CD8-positive, alpha-beta memory T cell (primary cell): ENCODE measurements around the gene TADA1. TPM values are rescaled to one million over a fixed set of nuclear protein-coding genes. Genes with fewer than 3 reads are reported as not detected.

ENCODE experiments used
- CTCF ChIA-PET: fragments of 350-600 bp; sonication (Branson Sonifier 250); formaldehyde crosslinking; loops from one replicate; lab custom pipeline; 2021; ENCODE audit warnings: antibody characterized with exemption; lab: Charles Lee
- POLR2A ChIA-PET: fragments of 350-600 bp; sonication (Branson Sonifier 250); formaldehyde crosslinking; loops from one replicate; lab custom pipeline; 2021; ENCODE audit warnings: antibody characterized with exemption; lab: Charles Lee
- DNase-seq, 5 donors: peaks; one replicate each; pipeline versions ENCODE4 v3.0.0 to v3.0.0-alpha.2; 2020 to 2022; ENCODE audit warnings: mixed read lengths in 1 of 5
- H3K27ac ChIP-seq: one replicate; pipeline ENCODE4 v1.7.0; 2013; ENCODE audit warnings: low read depth, mild to moderate bottlenecking, low read length, moderate library complexity
- H3K27me3 ChIP-seq: 2 replicates; pipeline ENCODE4 v1.7.0; 2013; ENCODE audit warnings: low read length, mild to moderate bottlenecking; ENCODE audit not compliant: insufficient read depth, poor library complexity, severe bottlenecking
- H3K36me3 ChIP-seq: 2 replicates; pipeline ENCODE4 v1.7.0; 2013; ENCODE audit warnings: mild to moderate bottlenecking, low read length, moderate library complexity; ENCODE audit not compliant: insufficient read depth
- H3K4me1 ChIP-seq: 2 replicates; pipeline ENCODE4 v1.7.0; 2013; ENCODE audit warnings: mild to moderate bottlenecking, low read length, moderate library complexity; ENCODE audit not compliant: insufficient read depth
- H3K4me3 ChIP-seq: 2 replicates; pipeline ENCODE4 v1.7.0; 2013; ENCODE audit warnings: mild to moderate bottlenecking, low read length
- H3K9me3 ChIP-seq: 2 replicates; pipeline ENCODE4 v1.7.0; 2013; ENCODE audit warnings: mild to moderate bottlenecking, low read length
- H3K27ac Mint-ChIP-seq, 8 donors: one replicate each; pipeline ENCODE4 v1.8.0; 2020 to 2021; ENCODE audit warnings: mixed read lengths in 8 of 8, mild to moderate bottlenecking in 6 of 8, inconsistent platforms in 3 of 8, moderate library complexity in 3 of 8
- H3K27me3 Mint-ChIP-seq, 2 donors: one replicate each; pipeline ENCODE4 v1.8.0; 2020 to 2021; ENCODE audit warnings: mixed read lengths in 2 of 2, mild to moderate bottlenecking in 1 of 2, moderate library complexity in 1 of 2
- H3K36me3 Mint-ChIP-seq, 3 donors: one replicate each; pipeline ENCODE4 v1.8.0; 2020 to 2021; ENCODE audit warnings: mixed read lengths in 3 of 3, inconsistent platforms in 1 of 3, mild to moderate bottlenecking in 1 of 3
- H3K4me1 Mint-ChIP-seq, 3 donors: one replicate each; pipeline ENCODE4 v1.8.0; 2020 to 2021; ENCODE audit warnings: mixed read lengths in 3 of 3, inconsistent platforms in 1 of 3, mild to moderate bottlenecking in 1 of 3
- H3K4me3 Mint-ChIP-seq, 7 donors: one replicate each; pipeline ENCODE4 v1.8.0; 2020 to 2021; ENCODE audit warnings: mixed read lengths in 7 of 7, mild to moderate bottlenecking in 6 of 7, moderate library complexity in 4 of 7, inconsistent platforms in 2 of 7
- H3K9me3 Mint-ChIP-seq, 5 donors: one replicate each; pipeline ENCODE4 v1.8.0; 2020 to 2022; ENCODE audit warnings: mixed read lengths in 5 of 5, mild to moderate bottlenecking in 3 of 5, moderate library complexity in 2 of 5, inconsistent platforms in 1 of 5
- polyA plus RNA-seq: library from polyadenylated mRNA; unstranded; fragments of 300-500 nt; fragmentation: Illumina TruSeq; gene quantifications from one replicate; pipeline ENCODE4 v1.2.3, GENCODE V29; 2021
- total RNA-seq, 2 experiments: library from RNA; stranded (reverse); gene quantifications; one replicate each; pipeline ENCODE4 v1.2.3, GENCODE V29; 2021

The TADA1 gene
- total and polyA plus RNA-seq, 3 experiments from 2014 or later: 13.2 to 18.6 (median 18.5) TPM

DNA sequence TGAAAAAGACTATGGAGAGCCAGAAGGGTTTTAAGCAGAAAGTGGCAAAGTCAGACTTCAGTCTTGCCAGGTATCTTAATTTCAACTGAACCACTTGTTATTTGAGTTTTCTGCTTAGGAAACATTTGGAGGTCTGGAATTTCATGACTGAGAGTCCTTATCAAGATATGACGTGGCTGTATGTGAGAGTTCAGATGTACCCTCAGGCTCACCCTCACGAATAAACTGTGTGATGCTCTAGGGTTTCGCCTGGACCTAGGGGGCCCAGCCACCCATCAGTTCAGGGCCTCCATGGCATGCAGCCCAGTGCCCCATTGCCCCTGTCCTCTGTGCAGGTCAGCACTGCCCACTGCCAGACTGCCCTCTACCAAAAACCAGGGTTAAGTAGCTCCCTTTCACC lies 30.6 kb upstream of the TADA1 start:
- POLR2A ChIA-PET: interaction anchor here (0.9 kb wide), 1 partner anchor 138 kb away, joined by 6 read pairs; no protein-coding TSS in a partner anchor
- Histone ChIP-seq H3K9me3 (no peaks in the 10 kb centered on the region), H3K4me1 (no peaks in the 10 kb centered on the region), H3K27me3 (no peaks in the 10 kb centered on the region), H3K27ac (no peak overlapping the region), H3K4me3 (no peak overlapping the region), H3K36me3 (no peaks in the 10 kb centered on the region)
- Mint-ChIP-seq H3K27me3 (peaks cover 7 to 19% of the 10 kb centered on the region in 2 donors), H3K4me3 (no peak overlapping the region), H3K36me3 (peaks cover 0 to under 1% (median 0%) of the 10 kb centered on the region in 3 donors), H3K27ac (no peak overlapping the region), H3K9me3 (no peaks in the 10 kb centered on the region), H3K4me1 (peaks cover 3 to 9% (median 8%) of the 10 kb centered on the region in 3 donors)
- no peak for DNase-seq
- CTCF ChIA-PET: interaction anchor here (16.9 kb wide), 1 partner anchor 152 kb away, joined by 454 read pairs; no protein-coding TSS in a partner anchor

GRCh38 chr1:166905900-166906299 lies 29.8 kb upstream of the TADA1 start:
- Histone ChIP-seq H3K36me3 (no peaks in the 10 kb centered on the region), H3K9me3 (no peaks in the 10 kb centered on the region), H3K27ac (no peak overlapping the region), H3K4me3 (no peak overlapping the region), H3K4me1 (no peaks in the 10 kb centered on the region), H3K27me3 (no peaks in the 10 kb centered on the region)
- ChIA-PET CTCF (interaction anchor here (0.9 to 16.9 kb wide), 2 partner anchors 153 to 218 kb away, joined by 3 to 454 read pairs; no protein-coding TSS in a partner anchor), POLR2A (interaction anchor here (0.9 kb wide), 1 partner anchor 138 kb away, joined by 6 read pairs; no protein-coding TSS in a partner anchor)
- Mint-ChIP-seq H3K4me1 (peaks cover 3 to 6% (median 6%) of the 10 kb centered on the region in 3 donors), H3K9me3 (no peaks in the 10 kb centered on the region), H3K27ac (no peak overlapping the region), H3K36me3 (no peaks in the 10 kb centered on the region), H3K4me3 (no peak overlapping the region), H3K27me3 (peaks cover 7 to 19% of the 10 kb centered on the region in 2 donors)
- DNase-seq: no peak

DNA sequence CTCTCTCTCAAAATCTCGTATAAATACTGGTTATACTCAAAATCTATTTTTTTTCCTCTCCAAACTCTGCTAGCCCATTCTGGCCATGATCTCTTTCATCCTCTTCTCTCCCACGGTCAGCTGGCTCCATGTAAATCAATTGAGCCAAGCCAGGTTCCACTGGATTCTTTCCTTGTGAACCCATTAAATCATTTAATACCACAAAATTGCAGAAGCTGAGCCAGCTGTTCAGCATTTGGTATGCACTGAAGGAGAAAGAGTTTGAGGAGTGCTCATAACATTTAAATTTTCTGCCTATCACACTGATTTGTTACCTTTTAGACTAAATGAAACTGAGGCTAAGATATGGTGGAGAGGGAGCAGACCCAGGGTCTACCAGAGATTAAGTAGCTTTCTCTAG lies 29.1 kb upstream of the TADA1 start:
- no peaks in the 10 kb centered on the region for H3K36me3 ChIP-seq
- H3K27ac ChIP-seq: no peak overlapping the region
- H3K4me1 Mint-ChIP-seq: no peaks in the 10 kb centered on the region
- no peaks in the 10 kb centered on the region for H3K9me3 Mint-ChIP-seq
- H3K4me1 ChIP-seq: no peaks in the 10 kb centered on the region
- no peaks in the 10 kb centered on the region for H3K36me3 Mint-ChIP-seq
- CTCF ChIA-PET: interaction anchor here (0.9 to 16.9 kb wide), 2 partner anchors 154 to 219 kb away, joined by 3 to 454 read pairs; no protein-coding TSS in a partner anchor
- no peak overlapping the region for H3K4me3 ChIP-seq
- no peaks in the 10 kb centered on the region for H3K9me3 ChIP-seq
- H3K27ac Mint-ChIP-seq: no peak overlapping the region
- DNase-seq: no peak
- H3K4me3 Mint-ChIP-seq: no peak overlapping the region
- POLR2A ChIA-PET: no interaction called here
- H3K27me3 ChIP-seq: no peaks in the 10 kb centered on the region
- peaks cover 7 to 19% of the 10 kb centered on the region in 2 donors for H3K27me3 Mint-ChIP-seq

DNA sequence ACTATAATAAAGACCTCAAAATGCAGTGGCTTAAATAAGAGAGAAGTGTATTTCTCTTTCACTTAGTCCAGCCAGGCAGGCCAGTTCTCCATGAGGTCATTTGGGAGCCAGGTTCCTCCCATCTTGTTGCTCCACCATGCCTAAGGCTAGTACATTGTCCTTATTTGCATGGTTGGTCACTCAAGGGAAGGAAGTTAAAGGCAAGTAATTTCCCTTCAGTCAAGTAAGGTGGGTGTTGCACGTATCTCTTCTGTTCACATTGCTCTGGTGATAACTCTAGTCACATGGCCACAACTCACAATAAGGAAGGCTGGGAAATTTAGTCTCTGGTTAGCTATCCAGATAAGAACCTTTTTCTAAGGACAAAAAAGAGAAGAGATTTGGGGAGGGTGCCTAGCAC lies 27.2 kb upstream of the TADA1 start:
- Mint-ChIP-seq H3K4me1 (no peaks in the 10 kb centered on the region), H3K27me3 (peaks cover 9 to 14% of the 10 kb centered on the region in 2 donors), H3K27ac (no peak overlapping the region), H3K4me3 (no peak overlapping the region), H3K36me3 (peaks cover 0 to 3% (median 2%) of the 10 kb centered on the region in 3 donors), H3K9me3 (peaks cover 0 to 4% (median 0%) of the 10 kb centered on the region in 5 donors)
- no peak for DNase-seq
- ChIA-PET POLR2A (no interaction called here), CTCF (interaction anchor here (16.9 kb wide), 1 partner anchor 155 kb away, joined by 454 read pairs; no protein-coding TSS in a partner anchor)
- H3K9me3 ChIP-seq: no peaks in the 10 kb centered on the region
- H3K4me3 ChIP-seq: no peak overlapping the region
- H3K27ac ChIP-seq: no peak overlapping the region
- no peaks in the 10 kb centered on the region for H3K4me1 ChIP-seq
- H3K36me3 ChIP-seq: no peaks in the 10 kb centered on the region
- no peaks in the 10 kb centered on the region for H3K27me3 ChIP-seq

DNA sequence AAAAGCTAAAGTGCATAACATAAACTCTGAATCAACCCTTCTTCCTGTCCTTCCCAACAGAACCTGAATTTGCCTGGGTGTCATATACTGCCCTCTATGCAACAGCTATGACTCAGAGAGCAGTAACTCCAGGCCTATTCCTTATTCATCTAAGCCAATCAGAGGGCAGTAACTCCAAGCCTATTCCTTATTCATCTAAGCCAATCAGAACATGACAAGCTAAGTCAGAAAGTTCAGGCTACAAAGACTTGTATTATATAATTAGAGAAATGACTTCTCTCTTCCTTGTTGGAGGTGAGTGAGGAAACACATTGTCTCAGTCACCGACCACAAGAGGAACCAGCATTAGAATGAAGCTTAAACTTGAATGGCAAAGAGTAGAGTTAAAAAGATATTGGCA lies 26.2 kb upstream of the TADA1 start:
- no peaks in the 10 kb centered on the region for H3K4me1 ChIP-seq
- Mint-ChIP-seq H3K4me1 (no peaks in the 10 kb centered on the region), H3K36me3 (peaks cover 0 to 9% (median 3%) of the 10 kb centered on the region in 3 donors), H3K4me3 (no peak overlapping the region), H3K27ac (peak overlapping the region in 1 of 8 donors; percentile 11), H3K9me3 (peaks cover 0 to 12% (median 2%) of the 10 kb centered on the region in 5 donors), H3K27me3 (peaks cover 10 to 18% of the 10 kb centered on the region in 2 donors)
- H3K4me3 ChIP-seq: no peak overlapping the region
- ChIA-PET POLR2A (no interaction called here), CTCF (interaction anchor here (0.8 to 4.2 kb wide), 4 partner anchors 8 to 158 kb away, joined by 3 to 26 read pairs (median 4); no protein-coding TSS in a partner anchor)
- H3K27ac ChIP-seq: no peak overlapping the region
- no peak for DNase-seq
- H3K36me3 ChIP-seq: no peaks in the 10 kb centered on the region
- H3K27me3 ChIP-seq: no peaks in the 10 kb centered on the region
- no peaks in the 10 kb centered on the region for H3K9me3 ChIP-seq

GRCh38 chr1:166900987-166901386 lies 24.9 kb upstream of the TADA1 start:
- POLR2A ChIA-PET: no interaction called here
- peaks cover 0 to 16% (median 5%) of the 10 kb centered on the region in 3 donors for H3K36me3 Mint-ChIP-seq

GRCh38 chr1:166899769-166900168 lies 23.7 kb upstream of the TADA1 start:
- peaks cover 0 to 18% (median 5%) of the 10 kb centered on the region in 3 donors for H3K36me3 Mint-ChIP-seq
- H3K4me3 Mint-ChIP-seq: no peak overlapping the region

More at GRCh38 chr1:166900987-166901386, 24.9 kb upstream of the TADA1 start:
- no peaks in the 10 kb centered on the region for H3K9me3 ChIP-seq
- CTCF ChIA-PET: interaction anchor here (4.2 kb wide), 1 partner anchor 9 kb away, joined by 26 read pairs; no protein-coding TSS in a partner anchor
- no peaks in the 10 kb centered on the region for H3K27me3 ChIP-seq
- peaks cover 10 to 19% of the 10 kb centered on the region in 2 donors for H3K27me3 Mint-ChIP-seq
- no peak overlapping the region for H3K4me3 ChIP-seq
- no peak for DNase-seq
- H3K9me3 Mint-ChIP-seq: peaks cover 0 to 19% (median 7%) of the 10 kb centered on the region in 5 donors
- no peak overlapping the region for H3K27ac Mint-ChIP-seq
- H3K36me3 ChIP-seq: no peaks in the 10 kb centered on the region
- H3K4me3 Mint-ChIP-seq: no peak overlapping the region
- H3K4me1 Mint-ChIP-seq: no peaks in the 10 kb centered on the region
- H3K27ac ChIP-seq: no peak overlapping the region
- H3K4me1 ChIP-seq: no peaks in the 10 kb centered on the region

GRCh38 chr1:166895766-166896165 lies 19.7 kb upstream of the TADA1 start:
- Mint-ChIP-seq H3K4me3 (no peak overlapping the region), H3K27ac (no peak overlapping the region), H3K9me3 (peaks cover 0 to 20% (median 7%) of the 10 kb centered on the region in 5 donors), H3K27me3 (peaks cover 9 to 45% of the 10 kb centered on the region in 2 donors), H3K36me3 (peaks cover 0 to 18% (median 5%) of the 10 kb centered on the region in 3 donors), H3K4me1 (no peaks in the 10 kb centered on the region)
- Histone ChIP-seq H3K36me3 (no peaks in the 10 kb centered on the region), H3K9me3 (no peaks in the 10 kb centered on the region), H3K4me1 (no peaks in the 10 kb centered on the region), H3K27ac (no peak overlapping the region), H3K4me3 (no peak overlapping the region), H3K27me3 (no peaks in the 10 kb centered on the region)
- no peak for DNase-seq
- ChIA-PET CTCF (no interaction called here), POLR2A (no interaction called here)

More at GRCh38 chr1:166899769-166900168, 23.7 kb upstream of the TADA1 start:
- Histone ChIP-seq H3K36me3 (no peaks in the 10 kb centered on the region), H3K27me3 (no peaks in the 10 kb centered on the region), H3K4me3 (no peak overlapping the region), H3K27ac (no peak overlapping the region), H3K9me3 (no peaks in the 10 kb centered on the region), H3K4me1 (no peaks in the 10 kb centered on the region)
- Mint-ChIP-seq H3K27ac (no peak overlapping the region), H3K9me3 (peaks cover 0 to 20% (median 7%) of the 10 kb centered on the region in 5 donors), H3K27me3 (peaks cover 8 to 27% of the 10 kb centered on the region in 2 donors), H3K4me1 (no peaks in the 10 kb centered on the region)
- DNase-seq: no peak
- CTCF ChIA-PET: interaction anchor here (4.2 kb wide), 1 partner anchor 10 kb away, joined by 26 read pairs; no protein-coding TSS in a partner anchor
- POLR2A ChIA-PET: no interaction called here
